HL-60 (cell line): ENCODE data around the gene NDE1.
"Not testable (repeated sequence)": the region's sequence is repeated elsewhere in the genome, so short reads cannot be mapped to it uniquely, and the experiment has no call there.

Experiments
- DNase-seq, 2 experiments: peaks; one replicate each; pipeline ENCODE4 v3.0.0-alpha.2; 2010 to 2020; ENCODE audit warnings: low read depth in 1 of 2, low spot score in 1 of 2
- H3K27ac ChIP-seq: fragments of 250-450 bp; sonication (Bioruptor Pico); replicated peaks from 2 replicates; pipeline ENCODE4 v1.5.1; 2020; ENCODE audit warnings: mild to moderate bottlenecking, moderate library complexity
- H3K27me3 ChIP-seq: fragments of 250-450 bp; sonication (Bioruptor Pico); 2 replicates; pipeline ENCODE4 v1.5.1; 2021; ENCODE audit warnings: mild to moderate bottlenecking, moderate library complexity; ENCODE audit not compliant: insufficient read depth, poor library complexity, severe bottlenecking
- H3K4me3 ChIP-seq: replicated peaks from 2 replicates; pipeline ENCODE4 v1.5.1; 2011; ENCODE audit warnings: mild to moderate bottlenecking, control low read depth, low read length; ENCODE audit not compliant: insufficient read depth
- CTCF ChIP-seq: IDR thresholded peaks from one replicate; pipeline ENCODE4 v1.5.1; 2011; ENCODE audit warnings: low read length, control low read depth, inconsistent platforms; ENCODE audit not compliant: insufficient read depth
- GABPA ChIP-seq: IDR thresholded peaks from 2 replicates; pipeline ENCODE4 v1.6.1; 2012; ENCODE audit warnings: low read depth
- POLR2AphosphoS5 ChIP-seq: IDR thresholded peaks from 2 replicates; pipeline ENCODE4 v1.6.1; 2012; ENCODE audit warnings: low read depth
- REST ChIP-seq: IDR thresholded peaks from 2 replicates; pipeline ENCODE4 v1.6.1; 2012; ENCODE audit warnings: low read depth; ENCODE audit not compliant: insufficient replicate concordance
- SPI1 ChIP-seq: IDR thresholded peaks from 2 replicates; pipeline ENCODE4 v1.6.1; 2012; ENCODE audit warnings: low read depth, mild to moderate bottlenecking, borderline replicate concordance

Gene NDE1

GRCh38 chr16:15654591-15654990 lies 4.5 kb downstream of the NDE1 start:
- Histone ChIP-seq H3K27me3 (no peaks in the 10 kb centered on the region), H3K4me3 (no peak overlapping the region), H3K27ac (no peak overlapping the region)
- no peak for DNase-seq
- no peak for TF ChIP-seq SPI1
- TF ChIP-seq GABPA: no peak
- TF ChIP-seq CTCF: no peak
- TF ChIP-seq REST: no peak
- TF ChIP-seq POLR2AphosphoS5: no peak

- not testable (repeated sequence) for DNase-seq, H3K27ac ChIP-seq, H3K27me3 ChIP-seq, H3K4me3 ChIP-seq
These were observed 5.5 kb downstream of the NDE1 start for GRCh38 chr16:15655561-15655960.

GRCh38 chr16:15658149-15658548 lies 8.1 kb downstream of the NDE1 start:
- no peak overlapping the region for H3K27ac ChIP-seq
- no peak overlapping the region for H3K4me3 ChIP-seq
- no peak for DNase-seq
- H3K27me3 ChIP-seq: no peaks in the 10 kb centered on the region
- TF ChIP-seq GABPA: no peak
- no peak for TF ChIP-seq POLR2AphosphoS5
- TF ChIP-seq REST: no peak

- Histone ChIP-seq H3K4me3 (no peak overlapping the region), H3K27me3 (no peaks in the 10 kb centered on the region), H3K27ac (no peak overlapping the region)
- no peak for DNase-seq
- TF ChIP-seq REST (no peak), CTCF (no peak), GABPA (no peak), SPI1 (no peak), POLR2AphosphoS5 (no peak)
These were observed 8.5 kb downstream of the NDE1 start for GRCh38 chr16:15658556-15658955.
